Measurements from ENCODE around the gene AGK.
"Not testable (repeated sequence)": the region's sequence is repeated elsewhere in the genome, so short reads cannot be mapped to it uniquely, and the experiment has no call there.

AGK gene

GRCh38 chr7:141557360-141557759, 6.2 kb downstream of the AGK start:
- no peak for DNase-seq

GRCh38 chr7:141557831-141558531, 6.8 kb downstream of the AGK start:
- not testable (repeated sequence) for DNase-seq

GRCh38 chr7:141558544-141559183, 7.5 kb downstream of the AGK start:
- peak; percentile 80 for DNase-seq

GRCh38 chr7:141559961-141560360, 8.8 kb downstream of the AGK start:
- DNase-seq: no peak

- DNase-seq: no peak
Observed at GRCh38 chr7:141562036-141562435, 10.8 kb downstream of the AGK start.

GRCh38 chr7:141562543-141562942, 11.3 kb downstream of the AGK start:
- no peak for DNase-seq

- no peak for DNase-seq
Observed at GRCh38 chr7:141562972-141563371, 11.8 kb downstream of the AGK start.

- DNase-seq: no peak
Observed at GRCh38 chr7:141563956-141564623, 12.9 kb downstream of the AGK start.

- DNase-seq: no peak
Observed at GRCh38 chr7:141567432-141567831, 16.2 kb downstream of the AGK start.

GRCh38 chr7:141568227-141568626, 17.0 kb downstream of the AGK start:
- DNase-seq: no peak

- no peak for DNase-seq
Observed at GRCh38 chr7:141571059-141571458, 19.8 kb downstream of the AGK start.

- DNase-seq: no peak
Observed at GRCh38 chr7:141572175-141572574, 21.0 kb downstream of the AGK start.

- no peak for DNase-seq
Observed at GRCh38 chr7:141573511-141573910, 22.3 kb downstream of the AGK start.

GRCh38 chr7:141575164-141575563, 24.0 kb downstream of the AGK start:
- no peak for DNase-seq

GRCh38 chr7:141575654-141576448, 24.6 kb downstream of the AGK start:
- DNase-seq: no peak

GRCh38 chr7:141577043-141577839, 26.0 kb downstream of the AGK start:
- DNase-seq: no peak

- not testable (repeated sequence) for DNase-seq
Observed at GRCh38 chr7:141579953-141580352, 28.7 kb downstream of the AGK start.

- DNase-seq: not testable (repeated sequence)
Observed at GRCh38 chr7:141582063-141582462, 30.9 kb downstream of the AGK start.

GRCh38 chr7:141584935-141585334, 33.7 kb downstream of the AGK start:
- no peak for DNase-seq

- no peak for DNase-seq
Observed at GRCh38 chr7:141585592-141586510, 34.6 kb downstream of the AGK start.

- DNase-seq: no peak
Observed at GRCh38 chr7:141586878-141587277, 35.7 kb downstream of the AGK start.
